SJSA1 (cell line): ENCODE data around the gene NME7. TPM values are rescaled to one million over a fixed set of nuclear protein-coding genes. Genes with fewer than 3 reads are reported as not detected.

Experiments used
- total RNA-seq: library from RNA; depleted of rRNA; stranded (reverse); fragments of >200 nt; shearing (Covaris generic); gene quantifications from 2 replicates; pipeline ENCODE4 v1.2.3, GENCODE V29; 2014; rRNA removed

NME7 gene
- total RNA-seq, 1 experiment from 2014 or later = 20.6 TPM

Other genes with a start within 250 kb of the NME7 start
- 36.3 and 37.1 TPM in 2 replicates for gene BLZF1, start 398 bp upstream of the NME7 start, total RNA-seq
- 0.16 and 0.72 TPM in 2 replicates for gene CCDC181, start 59.7 kb upstream of the NME7 start, total RNA-seq
- gene SLC19A2, start 118.1 kb upstream of the NME7 start, total RNA-seq = 10.3 and 13.2 TPM in 2 replicates
- gene F5, start 218.7 kb upstream of the NME7 start, total RNA-seq = not detected in 2 replicates